Esophagus squamous epithelium (tissue), 5 donors: ENCODE data around the gene SERPINA9. TPM values are rescaled to one million over a fixed set of nuclear protein-coding genes. Genes with fewer than 3 reads are reported as not detected.

ENCODE experiments used
- DNase-seq: peaks from one replicate; lab custom pipeline; 2025; lab: John Stamatoyannopoulos, UW
- H3K27ac ChIP-seq, 4 donors: fragments of 200-600 bp; sonication (generic); one replicate each; pipeline ENCODE4 v1.5.1; 2016 to 2019; ENCODE audit warnings: mild to moderate bottlenecking in 1 of 4
- H3K27me3 ChIP-seq, 4 donors: fragments of 200-600 bp; sonication (generic); 1 replicate in 3 of 4; 2 replicates in 1 of 4; pipeline versions ENCODE4 v1.5.1 to v1.6.0; 2017 to 2021; ENCODE audit warnings: antibody characterized with exemption in 1 of 4
- H3K36me3 ChIP-seq, 3 donors: fragments of 200-600 bp; sonication (generic); one replicate each; pipeline ENCODE4 v1.5.1; 2016 to 2019
- H3K4me1 ChIP-seq, 3 donors: fragments of 200-600 bp; sonication (generic); one replicate each; pipeline ENCODE4 v1.5.1; 2017 to 2019
- H3K4me3 ChIP-seq, 4 donors: fragments of 200-600 bp; sonication (generic); 1 replicate in 3 of 4; 2 replicates in 1 of 4; pipeline ENCODE4 v1.5.1; 2016 to 2019; ENCODE audit warnings: mild to moderate bottlenecking in 2 of 4, moderate library complexity in 1 of 4
- H3K9me3 ChIP-seq, 3 donors: fragments of 200-600 bp; sonication (generic); one replicate each; pipeline ENCODE4 v1.5.1; 2016 to 2019
- POLR2A ChIP-seq, 4 donors: fragments of 450-650 bp; IDR thresholded peaks; one replicate each; pipeline ENCODE4 v1.6.1; 2017; ENCODE audit warnings: antibody characterized with exemption in 4 of 4, mild to moderate bottlenecking in 4 of 4, moderate library complexity in 3 of 4
- WGBS, 2 donors: methylation state at CpG; one replicate each; pipeline ENCODE4 v1.1.5; 2018; 5-methylcytosine and 5-hydroxymethylcytosine counted together
- intact Hi-C: fragments of 100-400 bp; cut with DNase I; formaldehyde crosslinking; loops from one replicate; pipeline ENCODE4 v1.15.0; 2022
- total RNA-seq, 4 donors: library from RNA; depleted of rRNA; stranded (reverse); fragments of >200 nt; gene quantifications; one replicate each; pipeline ENCODE4 v1.1.0, GENCODE V29; 2016
- TF ChIP-seq, protein P1 (sequence below), 6 experiments: fragments of 450-650 bp in 4 of 6; fragments of 200-600 bp in 2 of 6; sonication (generic) in 2 of 6; IDR thresholded peaks; one replicate each; pipeline ENCODE4 v1.5.1; 2016 to 2019; ENCODE audit warnings: antibody characterized with exemption in 6 of 6, mild to moderate bottlenecking in 4 of 6, moderate library complexity in 4 of 6
- donor health status: DM: yes; HTN: yes; CAD: no.

SERPINA9 gene
- total RNA-seq, 4 donors from 2014 or later = not detected

DNA sequence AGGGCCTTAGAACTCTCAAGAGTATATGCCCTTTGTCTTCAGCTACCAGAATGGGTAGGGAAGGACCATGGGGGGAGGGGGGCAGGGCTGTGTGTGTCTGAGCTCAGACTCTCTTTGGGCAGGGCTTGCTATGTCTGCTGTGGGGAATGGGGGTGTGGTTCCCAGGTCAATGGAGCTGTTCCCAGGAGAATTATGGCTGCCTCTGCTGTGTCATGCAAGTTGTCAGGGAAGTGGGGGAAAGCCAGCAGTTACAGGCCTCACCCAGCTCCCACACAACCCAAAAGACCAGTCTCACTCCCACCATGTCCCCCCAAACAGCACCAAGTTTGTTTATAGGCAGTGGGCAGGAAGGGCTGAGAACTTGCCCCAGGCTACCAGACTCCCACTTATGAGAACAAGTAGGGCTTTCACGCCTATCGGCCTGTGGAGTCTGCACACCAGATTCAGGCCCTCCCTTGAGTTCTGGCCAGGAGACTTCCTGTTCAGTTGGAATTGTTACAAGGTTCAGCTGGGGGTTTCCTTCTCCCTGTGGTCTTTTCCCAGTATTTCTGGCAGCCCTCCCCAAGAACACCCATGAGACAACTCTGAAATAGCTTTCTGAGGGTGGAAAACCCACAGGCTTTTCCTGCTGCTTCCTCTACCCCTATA, 17.3 kb downstream of the SERPINA9 start:
- intact Hi-C loops = no loop called here
- Histone ChIP-seq H3K9me3 (no peaks in the 10 kb centered on the region), H3K27me3 (no peaks in the 10 kb centered on the region), H3K4me1 (peaks cover 0 to 3% (median 0%) of the 10 kb centered on the region in 3 donors), H3K27ac (no peak overlapping the region), H3K4me3 (no peak overlapping the region), H3K36me3 (no peaks in the 10 kb centered on the region)
- TF ChIP-seq, protein P1, sequence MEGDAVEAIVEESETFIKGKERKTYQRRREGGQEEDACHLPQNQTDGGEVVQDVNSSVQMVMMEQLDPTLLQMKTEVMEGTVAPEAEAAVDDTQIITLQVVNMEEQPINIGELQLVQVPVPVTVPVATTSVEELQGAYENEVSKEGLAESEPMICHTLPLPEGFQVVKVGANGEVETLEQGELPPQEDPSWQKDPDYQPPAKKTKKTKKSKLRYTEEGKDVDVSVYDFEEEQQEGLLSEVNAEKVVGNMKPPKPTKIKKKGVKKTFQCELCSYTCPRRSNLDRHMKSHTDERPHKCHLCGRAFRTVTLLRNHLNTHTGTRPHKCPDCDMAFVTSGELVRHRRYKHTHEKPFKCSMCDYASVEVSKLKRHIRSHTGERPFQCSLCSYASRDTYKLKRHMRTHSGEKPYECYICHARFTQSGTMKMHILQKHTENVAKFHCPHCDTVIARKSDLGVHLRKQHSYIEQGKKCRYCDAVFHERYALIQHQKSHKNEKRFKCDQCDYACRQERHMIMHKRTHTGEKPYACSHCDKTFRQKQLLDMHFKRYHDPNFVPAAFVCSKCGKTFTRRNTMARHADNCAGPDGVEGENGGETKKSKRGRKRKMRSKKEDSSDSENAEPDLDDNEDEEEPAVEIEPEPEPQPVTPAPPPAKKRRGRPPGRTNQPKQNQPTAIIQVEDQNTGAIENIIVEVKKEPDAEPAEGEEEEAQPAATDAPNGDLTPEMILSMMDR (IDR thresholded peaks at IDR 0.05) = no peak
- TF ChIP-seq POLR2A (IDR thresholded peaks at IDR 0.05) = no peak
- DNase-seq = no peak
- 61 to 67% methylated on average over 2 of the region's 2 CpGs for WGBS, 2 donors

DNA sequence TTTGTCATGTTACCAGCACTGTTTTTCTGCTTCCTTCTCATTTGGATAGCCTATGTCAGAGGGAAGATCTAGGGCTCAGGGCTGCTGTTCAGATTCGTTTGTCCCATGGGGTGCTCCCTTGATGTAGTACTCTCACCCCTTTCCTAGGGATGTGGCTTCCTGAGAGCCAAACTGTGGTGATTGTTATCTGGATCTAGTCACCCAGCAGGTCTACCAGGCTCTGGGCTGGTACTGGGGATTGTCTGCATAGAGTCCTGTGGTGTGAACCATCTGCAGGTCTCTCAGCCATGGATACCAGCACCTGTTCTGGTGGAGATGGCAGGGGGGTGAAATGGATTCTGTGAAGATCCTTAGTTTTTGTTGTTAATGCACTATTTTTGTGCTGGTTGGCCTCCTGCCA, 17.9 kb downstream of the SERPINA9 start:
- intact Hi-C loops = no loop called here
- DNase-seq = no peak
- TF ChIP-seq, protein P1 (IDR thresholded peaks at IDR 0.05) = no peak
- TF ChIP-seq POLR2A (IDR thresholded peaks at IDR 0.05) = no peak

DNA sequence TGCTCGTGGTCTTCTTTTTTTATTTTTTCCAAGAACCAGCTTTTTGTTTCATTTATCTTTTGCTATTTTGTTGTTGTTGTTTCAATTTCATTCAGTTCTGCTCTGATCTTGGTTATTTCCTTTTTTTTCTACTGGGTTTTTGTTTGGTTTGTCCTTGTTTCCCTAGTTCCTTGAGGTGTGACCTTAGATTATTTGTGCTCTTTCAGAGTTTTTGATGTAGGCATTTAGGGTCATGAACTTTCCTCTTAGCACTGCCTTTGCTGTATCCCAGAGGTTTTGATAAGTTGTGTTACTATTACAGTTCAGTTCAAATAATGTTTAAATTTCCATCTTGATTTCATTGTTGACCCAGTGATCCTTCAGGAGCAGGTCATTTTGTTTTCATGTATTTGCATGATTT, 20.1 kb downstream of the SERPINA9 start:
- 0 to 26% methylated on average over 1 of the region's 1 CpG for WGBS, 2 donors
- intact Hi-C loops = no loop called here
- TF ChIP-seq, protein P1 (IDR thresholded peaks at IDR 0.05) = no peak
- no peak for TF ChIP-seq POLR2A (IDR thresholded peaks at IDR 0.05)
- no peak for DNase-seq
- Histone ChIP-seq H3K4me1 (peaks cover 0 to 3% (median 0%) of the 10 kb centered on the region in 3 donors), H3K27ac (no peak overlapping the region), H3K27me3 (no peaks in the 10 kb centered on the region), H3K36me3 (no peaks in the 10 kb centered on the region), H3K9me3 (no peaks in the 10 kb centered on the region), H3K4me3 (no peak overlapping the region)

More for the DNA sequence above, 17.9 kb downstream of the SERPINA9 start:
- no peak overlapping the region for H3K27ac ChIP-seq
- peaks cover 0 to 3% (median 0%) of the 10 kb centered on the region in 3 donors for H3K4me1 ChIP-seq
- WGBS, 2 donors = 88% methylated on average over 1 of the region's 1 CpG; no CpG with 5 or more reads in 1 of the 2 donors
- H3K27me3 ChIP-seq = no peaks in the 10 kb centered on the region
- no peaks in the 10 kb centered on the region for H3K36me3 ChIP-seq
- H3K9me3 ChIP-seq = no peaks in the 10 kb centered on the region
- no peak overlapping the region for H3K4me3 ChIP-seq

DNA sequence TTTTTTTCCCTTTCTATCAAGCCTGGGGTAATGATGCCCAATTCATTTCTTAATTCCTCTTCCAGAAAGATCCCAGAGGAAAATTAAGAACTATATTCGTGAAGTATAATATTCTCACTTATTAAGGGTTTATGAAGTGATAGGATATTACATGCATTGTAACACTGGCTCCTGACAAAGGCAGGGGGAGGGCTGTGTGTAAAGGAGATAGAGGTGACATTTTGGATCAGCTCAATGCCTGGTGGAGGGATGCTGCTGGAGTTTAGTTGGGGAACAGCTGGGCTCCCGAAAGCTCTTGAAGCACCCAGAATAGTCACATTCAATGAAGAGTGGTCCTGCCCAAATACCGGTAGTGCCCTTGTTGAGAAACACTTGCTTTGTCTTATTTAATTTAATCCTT, 24.2 kb downstream of the SERPINA9 start:
- H3K9me3 ChIP-seq = no peaks in the 10 kb centered on the region
- H3K4me1 ChIP-seq = peaks cover 0 to 22% (median 10%) of the 10 kb centered on the region in 3 donors
- WGBS, 2 donors = 57 to 77% methylated on average over 3 of the region's 3 CpGs
- TF ChIP-seq, protein P1 (IDR thresholded peaks at IDR 0.05) = no peak
- TF ChIP-seq POLR2A (IDR thresholded peaks at IDR 0.05) = no peak
- intact Hi-C loops = no loop called here
- no peak overlapping the region for H3K27ac ChIP-seq
- no peak for DNase-seq
- H3K36me3 ChIP-seq = no peaks in the 10 kb centered on the region
- H3K4me3 ChIP-seq = no peak overlapping the region
- H3K27me3 ChIP-seq = no peaks in the 10 kb centered on the region

DNA sequence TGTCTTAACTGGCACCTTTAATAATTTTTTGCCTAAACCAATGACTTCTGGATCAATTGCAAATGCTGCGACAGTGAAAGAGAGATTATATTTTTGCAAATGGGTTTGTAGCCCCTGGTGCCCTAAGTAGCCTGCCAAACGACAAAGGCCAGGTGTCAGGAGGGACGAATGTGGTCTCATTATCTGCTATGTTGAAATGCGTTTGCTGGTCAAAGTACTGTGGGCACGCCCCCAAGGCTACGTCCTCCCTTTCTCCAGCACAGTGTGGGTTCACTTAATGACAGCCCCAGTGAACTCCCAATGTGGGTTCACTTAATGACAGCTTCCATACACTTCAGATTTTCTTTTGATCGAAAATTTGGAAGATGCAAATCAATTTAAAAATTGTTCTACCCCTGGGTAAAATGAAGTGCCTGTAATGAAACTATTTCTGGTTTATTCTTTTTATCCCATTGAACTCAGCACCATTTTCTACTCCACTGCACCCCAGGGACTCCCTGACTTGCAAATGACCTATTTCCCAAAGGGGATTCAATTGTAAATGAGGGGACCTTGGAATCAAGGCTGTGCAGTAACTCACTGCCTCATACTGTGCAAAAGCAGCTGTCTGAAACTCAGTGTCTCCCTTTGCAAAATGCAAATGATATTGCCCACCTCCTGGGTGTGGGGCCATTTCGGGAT, 24.8 kb downstream of the SERPINA9 start:
- DNase-seq = no peak
- intact Hi-C loops = no loop called here
- no peaks in the 10 kb centered on the region for H3K9me3 ChIP-seq
- peaks cover 0 to 28% (median 10%) of the 10 kb centered on the region in 3 donors for H3K4me1 ChIP-seq
- no peak overlapping the region for H3K4me3 ChIP-seq
- no peak overlapping the region for H3K27ac ChIP-seq
- no peak for TF ChIP-seq POLR2A (IDR thresholded peaks at IDR 0.05)
- 45 to 70% methylated on average over 8 of the region's 8 CpGs for WGBS, 2 donors
- no peaks in the 10 kb centered on the region for H3K27me3 ChIP-seq
- H3K36me3 ChIP-seq = no peaks in the 10 kb centered on the region
